HepG2 (cell line): ENCODE measurements around the gene STIM2. TPM values are rescaled to one million over a fixed set of nuclear protein-coding genes. Genes with fewer than 3 reads are reported as not detected.

Source experiments
- ATAC-seq: fragments of 200-7000 bp; cut with Tn5 transposase; 3 replicates; pipeline ENCODE4 v1.9.1; 2020; ENCODE audit warnings: mild to moderate bottlenecking, moderate library complexity
- BruUV-seq: library from RNA; stranded (reverse); fragments of 400-500 nt; replicated peaks from 2 replicates; lab custom pipeline; 2021; lab: Mats Ljungman, UMichigan
- CTCF ChIA-PET: fragments of 300-600 bp; formaldehyde crosslinking; extraction: SDS; loops from one replicate; lab custom pipeline; 2021; ENCODE audit warnings: low total read pairs, inconsistent platforms, low intra/inter-chr PET ratio; lab: Yijun Ruan, JAX
- POLR2A ChIA-PET: fragments of 350-600 bp; sonication (Branson Sonifier 250); formaldehyde crosslinking; loops from one replicate; lab custom pipeline; 2020; ENCODE audit warnings: antibody characterized with exemption, inconsistent platforms; lab: Yijun Ruan, JAX
- DNase-seq: peaks from one replicate; pipeline ENCODE4 v3.0.0-alpha.2; 2015; ENCODE audit warnings: low spot score
- FAIRE-seq: peaks from 3 replicates; lab custom pipeline; 2011; peaks lifted over from hg19 to GRCh38; lab: Jason Lieb, UNC
- H2AFZ ChIP-seq: one replicate; pipeline ENCODE4 v1.6.1; 2011; ENCODE audit warnings: low read length, inconsistent platforms
- H3K27ac ChIP-seq: fragments of 300-600 bp; 3 replicates; pipeline ENCODE4 v1.8.0; 2011; ENCODE audit warnings: mixed run types, mild to moderate bottlenecking, mixed read lengths, low read length, inconsistent platforms; ENCODE audit not compliant: insufficient read depth; ENCODE audit errors: extremely low read length
- H3K27me3 ChIP-seq, 2 experiments: fragments of 200-600 bp in 1 of 2; 2 replicates in 1 of 2; 3 replicates in 1 of 2; pipeline versions ENCODE4 v1.6.0 to v1.8.0; 2011; ENCODE audit warnings: low read length in 2 of 2, mild to moderate bottlenecking in 2 of 2, moderate library complexity in 2 of 2, inconsistent platforms in 1 of 2; ENCODE audit not compliant: insufficient read depth in 2 of 2, control insufficient read depth in 1 of 2
- H3K36me3 ChIP-seq, 2 experiments: fragments of 200-600 bp in 1 of 2; replicated peaks in 1 of 2; 2 replicates in 1 of 2; 3 replicates in 1 of 2; pipeline versions ENCODE4 v1.5.1 to v1.8.0; 2011; ENCODE audit warnings: low read length in 2 of 2, inconsistent platforms in 1 of 2; ENCODE audit not compliant: insufficient read depth in 2 of 2, control insufficient read depth in 1 of 2
- H3K4me1 ChIP-seq: 2 replicates; pipeline ENCODE4 v1.5.1; 2012; ENCODE audit warnings: low read length, inconsistent platforms; ENCODE audit not compliant: insufficient read depth
- H3K4me2 ChIP-seq: 2 replicates; pipeline ENCODE4 v1.6.0; 2011; ENCODE audit warnings: low read depth, low read length, inconsistent platforms
- H3K4me3 ChIP-seq, 3 experiments: fragments of 200-600 bp in 1 of 3; sonication (generic), shearing (Covaris generic) in 1 of 3; replicated peaks in 1 of 3; 2 replicates each; pipeline ENCODE4 v1.5.1; 2011 to 2016; ENCODE audit warnings: low read length in 3 of 3, inconsistent platforms in 2 of 3, low read depth in 2 of 3, mild to moderate bottlenecking in 2 of 3, control low read depth in 1 of 3, mixed read lengths in 1 of 3; ENCODE audit not compliant: insufficient read depth in 1 of 3
- H3K79me2 ChIP-seq: one replicate; pipeline ENCODE4 v1.6.1; 2011; ENCODE audit warnings: low read length, inconsistent platforms; ENCODE audit not compliant: insufficient read depth
- H3K9ac ChIP-seq: 2 replicates; pipeline ENCODE4 v1.6.0; 2011; ENCODE audit warnings: mild to moderate bottlenecking, low read depth, low read length, inconsistent platforms; ENCODE audit not compliant: insufficient read depth
- H3K9me3 ChIP-seq: 2 replicates; pipeline ENCODE4 v1.5.1; 2012; ENCODE audit warnings: mild to moderate bottlenecking, low read length
- H4K20me1 ChIP-seq: 2 replicates; pipeline ENCODE4 v1.6.0; 2011; ENCODE audit warnings: inconsistent platforms, mild to moderate bottlenecking, low read length, moderate library complexity; ENCODE audit not compliant: insufficient read depth
- BCL6 ChIP-seq: IDR thresholded peaks from 2 replicates; pipeline ENCODE4 v1.6.1; 2016; ENCODE audit warnings: missing genetic modification reagents, missing compliant biosample characterization
- FOXA3 ChIP-seq: IDR thresholded peaks from 2 replicates; pipeline ENCODE4 v1.6.1; 2016; ENCODE audit warnings: missing genetic modification reagents, missing compliant biosample characterization
- KDM1A ChIP-seq: IDR thresholded peaks from 2 replicates; pipeline ENCODE4 v1.6.1; 2016; ENCODE audit warnings: missing compliant biosample characterization
- REL ChIP-seq: sonication (generic); formaldehyde crosslinking; conservative IDR thresholded peaks from 2 replicates; pipeline ENCODE4 v1.8.0; 2022; ENCODE audit warnings: mild to moderate bottlenecking, missing genetic modification reagents, moderate library complexity
- SRSF4 ChIP-seq: fragments of 200-400 bp; formaldehyde crosslinking; IDR thresholded peaks from one replicate; pipeline ENCODE4 v1.6.1; 2018; ENCODE audit warnings: mild to moderate bottlenecking, low read depth, low read length, moderate library complexity; ENCODE audit not compliant: poor library complexity, severe bottlenecking
- ZBTB33 ChIP-seq: sonication (generic); formaldehyde crosslinking; IDR thresholded peaks from 2 replicates; pipeline ENCODE4 v1.4.0; 2020; ENCODE audit warnings: missing genetic modification reagents
- ZBTB46 ChIP-seq: sonication (generic); formaldehyde crosslinking; IDR thresholded peaks from 2 replicates; pipeline ENCODE4 v1.4.0; 2020; ENCODE audit warnings: mild to moderate bottlenecking, missing genetic modification reagents, borderline replicate concordance
- ZSCAN22 ChIP-seq: sonication (generic); formaldehyde crosslinking; IDR thresholded peaks from 2 replicates; pipeline ENCODE4 v1.4.0; 2020; ENCODE audit warnings: mild to moderate bottlenecking, missing genetic modification reagents
- WGBS: methylation state at CpG from one replicate; pipeline ENCODE4 v1.1.6; 2017; ENCODE audit warnings: low lambda C conversion rate; 5-methylcytosine and 5-hydroxymethylcytosine counted together
- in situ Hi-C: cut with HindIII; loops from 2 replicates; pipeline ENCODE4 v1.10.0; 2017; ENCODE audit warnings: low pct_unique_long_range_greater_than_20kb; ENCODE audit not compliant: extremely low pct_ligation_motif_present
- intact Hi-C: fragments of 100-400 bp; cut with micrococcal nuclease; formaldehyde crosslinking; loops from one replicate; pipeline ENCODE4 v1.10.0; 2022; ENCODE audit not compliant: unreplicated experiment
- polyA plus RNA-seq, 8 experiments: library from polyadenylated mRNA; depleted of rRNA in 3 of 8; stranded (reverse) in 7 of 8; unstranded in 1 of 8; fragments of >200 nt; fragmentation: Illumina TruSeq in 4 of 8; extraction: Trizol in 4 of 8; gene quantifications; 2 replicates each; pipeline versions ENCODE4 v1.2.1 to v1.2.3, GENCODE V29; 2011 to 2016; ENCODE audit warnings: low read depth in 4 of 8, missing spikeins in 1 of 8, mixed read lengths in 1 of 8; ENCODE audit not compliant: insufficient read depth in 1 of 8
- total RNA-seq, 5 experiments: library from RNA; depleted of rRNA; stranded (reverse); fragments of >200 nt; fragmentation: Illumina TruSeq; extraction: Trizol; gene quantifications; 2 replicates each; pipeline ENCODE4 v1.2.3, GENCODE V29; 2016; ENCODE audit warnings: low read depth in 1 of 5

STIM2 gene
- total and polyA plus RNA-seq, 2 of the 13 experiments (the other 11 are each of a cell fraction or from before 2014, with no cell fraction given): 19.3 to 19.4 TPM

GRCh38 chr4:27057053-27057452 lies 196.4 kb downstream of the STIM2 start:
- TF ChIP-seq ZBTB46 (CRISPR knock-in tag) (no peak), SRSF4 (no peak), ZBTB33 (CRISPR knock-in tag) (no peak), FOXA3 (CRISPR knock-in tag) (no peak), KDM1A (no peak), REL (CRISPR knock-in tag) (no peak), ZSCAN22 (CRISPR knock-in tag) (no peak), BCL6 (CRISPR knock-in tag) (no peak)
- TF ChIP-seq, all 625 proteins: peak for 0
- H4K20me1 ChIP-seq: no peaks in the 10 kb centered on the region
- H3K27me3 ChIP-seq: peaks cover 4 to 33% of the 10 kb centered on the region in 2 experiments; a peak in 4 of 5 replicates
- CTCF ChIA-PET: no interaction called here
- DNase-seq (no peak), ATAC-seq (no peak), FAIRE-seq (no peak)
- no peak overlapping the region for H3K4me2 ChIP-seq
- no peak overlapping the region for H3K27ac ChIP-seq
- 68% methylated on average over 10 of the region's 10 CpGs for WGBS
- in situ Hi-C loops (no loop called here), intact Hi-C loops (no loop called here)
- no peaks in the 10 kb centered on the region for H3K79me2 ChIP-seq
- POLR2A ChIA-PET: no interaction called here
- H2AFZ ChIP-seq: no peak overlapping the region
- BruUV-seq: no TSS peak
- no peaks in the 10 kb centered on the region for H3K36me3 ChIP-seq
- H3K4me3 ChIP-seq: no peak overlapping the region
- no peak overlapping the region for H3K9ac ChIP-seq
- no peaks in the 10 kb centered on the region for H3K9me3 ChIP-seq
- H3K4me1 ChIP-seq: no peaks in the 10 kb centered on the region
